ENCODE results near the gene SLC41A3. TPM values are rescaled to one million over a fixed set of nuclear protein-coding genes. Genes with fewer than 3 reads are reported as not detected.

SLC41A3 gene
- total RNA-seq, 2 experiments from 2014 or later = 26.0 to 31.1 TPM

GRCh38 chr3:126114443-126115386, 30.8 kb upstream of the SLC41A3 start:
- ChIA-PET POLR2A (no interaction called here), CTCF (no interaction called here)
- H3K27ac Mint-ChIP-seq = no peak overlapping the region
- no peak for DNase-seq
- no peaks in the 10 kb centered on the region for H3K27me3 Mint-ChIP-seq
- H3K9me3 Mint-ChIP-seq = no peaks in the 10 kb centered on the region
- H3K36me3 Mint-ChIP-seq (ENCODE audit: low read depth) = no peaks in the 10 kb centered on the region
- H3K4me3 Mint-ChIP-seq = no peak overlapping the region
- H3K4me1 Mint-ChIP-seq = no peaks in the 10 kb centered on the region

- H3K4me3 Mint-ChIP-seq = no peak overlapping the region
- no peaks in the 10 kb centered on the region for H3K9me3 Mint-ChIP-seq
- no peak for DNase-seq
- no peak overlapping the region for H3K27ac Mint-ChIP-seq
- CTCF ChIA-PET = no interaction called here
- H3K27me3 Mint-ChIP-seq = no peaks in the 10 kb centered on the region
- POLR2A ChIA-PET = no interaction called here
- no peaks in the 10 kb centered on the region for H3K36me3 Mint-ChIP-seq (ENCODE audit: low read depth)
- H3K4me1 Mint-ChIP-seq = no peaks in the 10 kb centered on the region
Observed at GRCh38 chr3:126113733-126114442, 30.0 kb upstream of the SLC41A3 start.

DNA sequence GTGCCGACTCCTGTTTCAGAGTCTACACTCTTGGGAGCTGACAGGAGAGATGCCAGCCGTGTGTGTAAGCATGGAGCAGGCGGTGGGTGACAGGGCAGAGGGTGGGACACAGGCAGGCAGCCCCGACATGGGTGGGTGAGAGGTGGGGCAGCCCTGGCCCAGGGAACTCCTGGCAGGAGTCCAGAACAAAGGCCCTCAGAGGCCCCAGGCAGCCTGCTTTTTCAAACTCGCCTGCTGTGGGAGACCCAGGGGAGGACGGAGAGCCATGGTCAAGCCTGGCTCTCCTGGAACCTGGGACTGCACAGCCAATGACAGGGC, 29.3 kb upstream of the SLC41A3 start:
- DNase-seq = no peak
- ChIA-PET CTCF (no interaction called here), POLR2A (no interaction called here)
- Mint-ChIP-seq H3K4me3 (no peak overlapping the region), H3K4me1 (no peaks in the 10 kb centered on the region), H3K36me3 (ENCODE audit: low read depth) (no peaks in the 10 kb centered on the region), H3K9me3 (no peaks in the 10 kb centered on the region), H3K27me3 (no peaks in the 10 kb centered on the region), H3K27ac (no peak overlapping the region)

DNA sequence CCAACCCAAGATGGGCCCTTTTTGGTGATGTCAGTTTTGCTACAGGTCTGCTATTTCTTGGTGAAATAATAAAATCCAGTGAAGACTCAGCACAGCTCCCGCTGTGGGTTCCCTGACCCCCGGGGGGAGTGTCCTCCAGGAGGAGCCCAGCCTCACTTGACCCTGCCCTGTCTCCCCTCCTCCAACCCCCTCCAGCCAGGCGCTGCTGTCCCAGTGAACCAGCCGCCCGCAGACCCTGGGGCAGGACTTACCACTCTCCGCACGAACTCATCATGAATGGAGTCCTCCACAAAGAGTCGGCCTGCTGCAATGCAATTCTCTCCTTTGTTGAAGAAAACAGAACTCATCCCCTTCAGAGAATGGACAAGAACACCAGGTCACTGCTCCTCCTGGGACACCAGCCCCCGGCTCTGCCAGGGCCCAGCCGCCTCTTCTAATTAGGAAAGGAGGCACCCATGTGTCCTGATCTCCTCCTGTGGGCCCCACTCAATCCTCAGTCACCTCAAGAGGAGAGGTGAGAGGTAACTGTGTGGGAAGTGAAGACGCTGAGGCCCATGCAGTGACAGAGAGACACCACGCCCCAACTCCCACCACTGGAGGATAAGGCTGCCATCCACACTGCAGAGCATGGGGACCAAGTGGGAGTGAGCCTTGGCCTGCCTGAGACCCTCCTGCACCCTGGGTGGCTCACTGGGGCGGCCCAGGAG, 28.8 kb upstream of the SLC41A3 start:
- DNase-seq = no peak
- ChIA-PET POLR2A (no interaction called here), CTCF (no interaction called here)
- H3K36me3 Mint-ChIP-seq (ENCODE audit: low read depth) = no peaks in the 10 kb centered on the region
- no peaks in the 10 kb centered on the region for H3K9me3 Mint-ChIP-seq
- no peaks in the 10 kb centered on the region for H3K27me3 Mint-ChIP-seq
- no peak overlapping the region for H3K27ac Mint-ChIP-seq
- H3K4me1 Mint-ChIP-seq = no peaks in the 10 kb centered on the region
- no peak overlapping the region for H3K4me3 Mint-ChIP-seq

DNA sequence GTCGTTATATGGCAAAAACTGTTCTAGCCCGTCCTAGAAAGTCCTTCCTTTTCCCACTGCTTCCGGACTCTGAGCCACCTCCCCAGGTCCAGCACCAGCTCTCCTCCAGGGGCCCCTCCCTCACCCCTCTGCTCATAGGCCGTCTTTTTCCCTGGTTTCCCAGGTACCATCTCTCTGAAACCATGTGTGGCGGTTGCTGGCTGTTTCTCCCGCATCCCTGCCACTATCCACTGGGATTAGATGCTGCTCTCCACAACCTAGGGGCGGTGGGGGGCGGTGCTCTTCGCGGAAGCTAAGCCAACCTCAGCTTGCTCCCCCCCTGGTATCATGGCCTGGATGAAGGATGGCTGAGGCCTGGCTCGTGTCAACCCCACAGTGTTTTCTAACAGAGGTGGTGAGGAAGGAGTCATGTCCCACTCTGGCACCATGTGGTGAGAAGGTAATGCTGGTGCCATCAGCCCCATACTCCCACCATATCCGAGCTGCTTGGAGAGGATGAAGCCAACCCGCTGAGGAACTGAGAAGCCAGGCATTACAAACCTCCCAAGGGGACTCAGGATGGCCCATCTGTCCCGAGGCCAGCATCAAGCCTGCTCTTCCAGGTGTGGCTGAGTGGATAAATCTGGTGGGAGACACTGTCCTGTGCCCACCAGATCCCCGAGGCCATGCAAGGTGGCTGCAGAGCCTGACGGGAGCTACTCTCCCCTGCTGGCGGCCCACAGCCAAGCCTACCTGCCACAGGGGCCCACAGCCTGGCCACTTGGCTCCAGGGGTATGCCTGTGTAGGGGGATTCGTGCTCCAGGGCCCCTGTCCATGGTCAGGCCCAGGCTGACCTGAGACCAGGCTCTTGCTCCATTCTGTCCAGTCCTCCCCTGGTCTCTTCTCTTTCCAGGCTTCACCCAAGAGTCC, 27.9 kb upstream of the SLC41A3 start:
- ChIA-PET CTCF (no interaction called here), POLR2A (no interaction called here)
- H3K36me3 Mint-ChIP-seq (ENCODE audit: low read depth) = no peaks in the 10 kb centered on the region
- H3K4me3 Mint-ChIP-seq = no peak overlapping the region
- DNase-seq = no peak
- no peaks in the 10 kb centered on the region for H3K27me3 Mint-ChIP-seq
- H3K4me1 Mint-ChIP-seq = no peaks in the 10 kb centered on the region
- no peaks in the 10 kb centered on the region for H3K9me3 Mint-ChIP-seq
- no peak overlapping the region for H3K27ac Mint-ChIP-seq

DNA sequence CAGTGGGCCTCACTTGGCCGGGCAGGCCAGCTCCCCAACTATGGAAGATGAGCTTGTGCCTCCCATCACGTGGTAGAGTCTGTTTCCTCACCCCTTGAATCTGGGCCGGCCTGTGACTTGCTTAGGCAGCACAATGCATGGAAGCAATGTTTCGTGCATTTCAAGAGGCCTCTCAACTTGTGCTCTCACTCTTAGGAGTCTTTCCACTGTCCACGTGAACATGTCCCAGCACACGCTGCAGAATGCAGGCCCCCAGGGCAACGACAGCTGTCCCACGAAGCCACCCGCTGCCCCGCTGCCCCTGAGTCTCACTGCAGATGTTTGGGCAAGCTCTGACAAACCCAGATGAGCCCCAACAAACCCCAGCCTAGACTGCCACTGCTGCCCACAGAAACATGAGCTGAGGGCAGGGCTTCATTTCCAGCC, 27.2 kb upstream of the SLC41A3 start:
- Mint-ChIP-seq H3K4me3 (no peak overlapping the region), H3K36me3 (ENCODE audit: low read depth) (no peaks in the 10 kb centered on the region), H3K27me3 (no peaks in the 10 kb centered on the region), H3K4me1 (no peaks in the 10 kb centered on the region), H3K27ac (no peak overlapping the region), H3K9me3 (no peaks in the 10 kb centered on the region)
- CTCF ChIA-PET = no interaction called here
- DNase-seq = no peak
- POLR2A ChIA-PET = no interaction called here

DNA sequence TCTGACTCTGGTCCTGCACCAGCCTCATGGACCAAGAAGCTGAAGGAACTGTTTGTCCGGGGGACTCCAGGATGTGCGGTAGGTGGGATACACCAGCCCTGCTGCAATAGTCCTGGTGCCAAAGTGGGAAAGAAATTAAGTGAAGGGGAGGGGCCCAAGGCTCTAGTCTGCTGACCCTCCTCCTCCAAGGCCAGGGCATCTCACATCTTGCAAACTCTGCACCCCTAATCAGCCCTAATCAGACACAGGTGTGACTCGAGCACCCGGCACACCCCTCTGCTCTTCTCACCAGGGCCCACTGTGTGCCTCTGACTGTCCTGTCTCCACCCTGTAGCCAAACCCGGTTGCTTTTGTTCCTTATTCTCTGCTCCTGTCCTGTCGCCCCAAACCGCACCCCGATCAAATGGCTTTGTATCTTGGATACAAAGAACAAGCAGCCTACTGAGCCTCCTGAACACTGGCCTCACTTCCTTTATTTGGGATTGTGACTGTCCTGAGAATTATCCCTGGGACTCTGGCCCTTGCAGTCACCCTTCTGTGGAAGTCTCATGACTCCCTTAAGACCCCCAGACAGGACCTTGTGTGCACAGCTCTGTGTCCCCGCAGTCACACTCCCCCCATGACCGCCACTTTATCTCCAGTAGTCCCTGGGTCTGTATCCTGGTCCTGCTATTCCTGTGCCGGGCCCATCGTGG, 26.7 kb upstream of the SLC41A3 start:
- DNase-seq = no peak
- no peak overlapping the region for H3K27ac Mint-ChIP-seq
- CTCF ChIA-PET = no interaction called here
- H3K4me3 Mint-ChIP-seq = no peak overlapping the region
- H3K27me3 Mint-ChIP-seq = no peaks in the 10 kb centered on the region
- no peaks in the 10 kb centered on the region for H3K4me1 Mint-ChIP-seq
- no peaks in the 10 kb centered on the region for H3K36me3 Mint-ChIP-seq (ENCODE audit: low read depth)
- H3K9me3 Mint-ChIP-seq = no peaks in the 10 kb centered on the region
- POLR2A ChIA-PET = no interaction called here

- no peaks in the 10 kb centered on the region for H3K36me3 Mint-ChIP-seq (ENCODE audit: low read depth)
- ChIA-PET CTCF (no interaction called here), POLR2A (no interaction called here)
- no peaks in the 10 kb centered on the region for H3K27me3 Mint-ChIP-seq
- H3K4me3 Mint-ChIP-seq = no peak overlapping the region
- H3K4me1 Mint-ChIP-seq = no peaks in the 10 kb centered on the region
- H3K9me3 Mint-ChIP-seq = no peaks in the 10 kb centered on the region
- no peak for DNase-seq
- no peak overlapping the region for H3K27ac Mint-ChIP-seq
Observed at GRCh38 chr3:126109880-126110235, 25.9 kb upstream of the SLC41A3 start.

DNA sequence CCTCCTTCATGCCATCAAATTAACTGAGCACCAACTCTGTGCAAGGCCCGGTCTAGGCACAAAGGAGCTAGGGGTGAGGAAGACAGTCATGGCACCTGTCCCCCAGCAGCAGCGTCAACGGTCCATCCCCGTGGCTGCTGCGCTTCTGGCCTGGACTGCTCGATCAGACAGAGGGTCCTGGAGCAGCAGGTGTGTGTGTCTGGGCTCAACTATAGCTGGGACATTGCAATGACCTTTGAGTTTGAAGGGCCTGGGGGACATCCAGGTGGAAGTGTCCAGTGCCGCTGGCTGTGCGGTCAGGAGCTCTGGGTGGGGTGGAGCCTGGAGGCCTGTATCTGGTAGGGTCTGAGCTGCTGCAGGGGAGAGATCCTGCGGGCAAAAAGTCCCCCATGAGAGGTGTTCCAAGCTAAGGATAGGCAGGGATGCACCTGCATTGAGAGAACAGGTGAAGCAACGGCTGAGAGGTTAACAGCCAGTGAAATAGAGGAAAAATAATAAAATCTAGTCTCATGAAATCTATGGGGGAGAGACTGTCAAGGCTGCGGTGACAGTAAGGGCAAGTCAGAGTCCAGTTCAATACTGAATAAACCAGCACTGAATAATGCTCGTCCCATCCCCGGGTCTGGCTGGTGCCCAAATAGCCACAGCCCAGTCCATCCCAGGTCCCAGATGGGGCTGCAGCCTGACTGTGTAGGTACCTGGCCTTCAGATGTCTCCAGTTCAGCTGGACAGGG, 25.4 kb upstream of the SLC41A3 start:
- POLR2A ChIA-PET = no interaction called here
- H3K4me1 Mint-ChIP-seq = no peaks in the 10 kb centered on the region
- H3K36me3 Mint-ChIP-seq (ENCODE audit: low read depth) = no peaks in the 10 kb centered on the region
- DNase-seq = no peak
- no peaks in the 10 kb centered on the region for H3K27me3 Mint-ChIP-seq
- CTCF ChIA-PET = no interaction called here
- no peak overlapping the region for H3K4me3 Mint-ChIP-seq
- no peaks in the 10 kb centered on the region for H3K9me3 Mint-ChIP-seq
- H3K27ac Mint-ChIP-seq = no peak overlapping the region

- no peaks in the 10 kb centered on the region for H3K9me3 Mint-ChIP-seq
- no peak overlapping the region for H3K4me3 Mint-ChIP-seq
- CTCF ChIA-PET = no interaction called here
- no peaks in the 10 kb centered on the region for H3K27me3 Mint-ChIP-seq
- DNase-seq = no peak
- H3K36me3 Mint-ChIP-seq (ENCODE audit: low read depth) = no peaks in the 10 kb centered on the region
- H3K4me1 Mint-ChIP-seq = no peaks in the 10 kb centered on the region
- no peak overlapping the region for H3K27ac Mint-ChIP-seq
- POLR2A ChIA-PET = no interaction called here
Observed at GRCh38 chr3:126108676-126109050, 24.7 kb upstream of the SLC41A3 start.

GRCh38 chr3:126107957-126108675, 24.2 kb upstream of the SLC41A3 start:
- ChIA-PET POLR2A (no interaction called here), CTCF (no interaction called here)
- no peak for DNase-seq
- no peak overlapping the region for H3K27ac Mint-ChIP-seq
- no peaks in the 10 kb centered on the region for H3K36me3 Mint-ChIP-seq (ENCODE audit: low read depth)
- no peaks in the 10 kb centered on the region for H3K4me1 Mint-ChIP-seq
- H3K9me3 Mint-ChIP-seq = no peaks in the 10 kb centered on the region
- H3K4me3 Mint-ChIP-seq = no peak overlapping the region
- no peaks in the 10 kb centered on the region for H3K27me3 Mint-ChIP-seq
